ENCODE data around the gene MRGPRD.

The MRGPRD gene, protein sequence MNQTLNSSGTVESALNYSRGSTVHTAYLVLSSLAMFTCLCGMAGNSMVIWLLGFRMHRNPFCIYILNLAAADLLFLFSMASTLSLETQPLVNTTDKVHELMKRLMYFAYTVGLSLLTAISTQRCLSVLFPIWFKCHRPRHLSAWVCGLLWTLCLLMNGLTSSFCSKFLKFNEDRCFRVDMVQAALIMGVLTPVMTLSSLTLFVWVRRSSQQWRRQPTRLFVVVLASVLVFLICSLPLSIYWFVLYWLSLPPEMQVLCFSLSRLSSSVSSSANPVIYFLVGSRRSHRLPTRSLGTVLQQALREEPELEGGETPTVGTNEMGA

GRCh38 chr11:68980776-68981065 is at the start of gene MRGPRD:
Gene MRGPRD (minus strand): TSS chr11:68980986. CDS start chr11:68980986, 0 bp downstream.
- no peak for DNase-seq

GRCh38 chr11:69030301-69030700 is 49.5 kb upstream of the MRGPRD start:
- no peak for DNase-seq

DNA sequence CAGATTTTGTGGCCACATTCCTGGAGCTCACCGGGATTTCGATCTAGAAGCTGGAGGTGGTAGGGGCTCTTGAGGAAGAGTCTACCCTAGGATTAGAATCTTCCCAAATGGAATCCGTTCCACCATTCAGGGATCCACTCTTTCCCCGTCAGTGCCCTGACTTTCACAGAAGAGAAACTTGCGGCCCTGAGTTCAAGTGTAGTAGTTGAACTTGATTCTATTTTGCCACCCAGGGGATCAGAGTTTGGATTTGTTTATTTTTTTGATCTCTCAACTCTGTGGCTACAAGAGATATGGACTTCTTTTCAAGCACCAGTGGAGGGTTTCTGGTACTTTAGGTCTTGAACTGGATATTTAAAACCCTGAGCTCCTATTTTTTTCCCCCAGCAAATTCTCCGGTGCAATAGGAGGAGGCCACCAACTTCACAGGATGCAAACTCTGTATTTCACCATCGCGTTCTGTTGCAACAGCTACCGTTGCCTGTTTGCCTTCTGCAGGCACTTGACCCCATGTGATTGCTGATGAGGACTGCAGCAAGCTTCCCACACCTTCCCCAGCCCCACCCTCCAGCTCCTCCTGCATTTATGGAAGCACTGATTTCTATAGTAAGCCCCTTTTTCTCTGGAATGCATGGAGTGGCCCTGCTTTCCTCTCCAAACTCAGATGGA is 47.1 kb upstream of the MRGPRD start:
- no peak for DNase-seq

DNA sequence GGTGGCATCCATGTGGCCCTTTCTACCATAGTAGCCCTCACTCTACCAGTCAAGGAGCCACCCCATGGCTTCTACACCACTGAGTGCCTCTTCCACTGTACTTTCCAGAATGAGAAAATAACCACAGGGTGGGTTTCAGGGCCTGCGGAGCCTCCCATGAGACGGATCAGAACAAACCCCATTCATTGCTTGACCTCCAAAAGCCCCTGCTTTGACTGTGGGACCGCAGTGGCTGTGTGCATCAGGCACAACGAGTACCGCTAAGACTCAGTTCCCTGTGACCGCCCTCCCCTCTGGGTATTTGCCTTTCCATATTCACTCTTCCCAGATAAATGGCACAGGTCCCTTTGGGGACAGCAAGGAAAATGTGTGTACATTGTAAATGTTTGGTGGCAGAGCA is 43.7 kb upstream of the MRGPRD start:
- no peak for DNase-seq

GRCh38 chr11:69022260-69022659 is 41.5 kb upstream of the MRGPRD start:
- DNase-seq: no peak

DNA sequence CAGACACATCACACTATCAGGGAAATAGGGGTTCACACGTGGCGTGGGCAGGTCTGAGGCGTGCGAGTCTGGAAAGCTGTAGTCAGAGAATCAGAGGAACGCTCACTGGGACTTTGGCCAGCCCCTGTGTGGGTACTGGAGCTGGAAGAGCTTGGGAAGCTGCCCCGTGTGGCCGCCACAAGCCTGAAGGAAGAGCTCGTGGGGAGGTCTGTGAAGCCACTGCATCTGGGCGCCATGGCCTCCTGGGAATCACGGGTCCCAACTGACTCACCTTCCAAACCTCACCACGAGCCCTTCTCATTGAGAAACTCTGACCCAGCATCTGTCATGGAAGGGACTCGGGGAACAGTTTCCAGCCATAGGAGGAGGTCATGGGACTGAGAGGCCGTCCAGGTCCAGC is 38.1 kb upstream of the MRGPRD start:
- no peak for DNase-seq

DNA sequence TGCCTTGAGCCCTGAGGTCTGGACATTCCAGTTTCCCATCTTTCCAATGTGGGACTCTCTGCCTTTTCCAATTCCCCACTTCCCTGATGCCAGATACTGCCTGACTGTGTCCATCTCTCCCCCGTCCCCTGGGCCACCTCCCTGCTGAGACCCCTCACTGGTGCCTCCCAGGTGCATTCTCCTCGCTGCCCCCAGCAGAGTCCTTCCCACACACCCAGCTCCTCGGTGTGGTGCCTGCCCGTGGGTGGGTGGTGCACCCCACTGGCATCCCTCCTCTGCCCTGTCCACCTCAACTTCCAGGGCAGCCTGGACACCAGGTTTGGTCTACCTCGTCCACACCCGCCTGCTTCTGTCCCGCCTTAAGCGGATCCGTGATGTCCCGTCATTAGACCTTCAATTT is 37.2 kb upstream of the MRGPRD start:
- DNase-seq: no peak

- no peak for DNase-seq
These were observed 34.2 kb upstream of the MRGPRD start for GRCh38 chr11:69014898-69015549.

GRCh38 chr11:69014084-69014851 is 33.5 kb upstream of the MRGPRD start:
- no peak for DNase-seq

- no peak for DNase-seq
These were observed 32.5 kb upstream of the MRGPRD start, which contains the start of gene MRGPRF for GRCh38 chr11:69013009-69013951. Gene MRGPRF (minus strand): TSS chr11:69013246. CDS start chr11:69009901, 3,345 bp downstream.

DNA sequence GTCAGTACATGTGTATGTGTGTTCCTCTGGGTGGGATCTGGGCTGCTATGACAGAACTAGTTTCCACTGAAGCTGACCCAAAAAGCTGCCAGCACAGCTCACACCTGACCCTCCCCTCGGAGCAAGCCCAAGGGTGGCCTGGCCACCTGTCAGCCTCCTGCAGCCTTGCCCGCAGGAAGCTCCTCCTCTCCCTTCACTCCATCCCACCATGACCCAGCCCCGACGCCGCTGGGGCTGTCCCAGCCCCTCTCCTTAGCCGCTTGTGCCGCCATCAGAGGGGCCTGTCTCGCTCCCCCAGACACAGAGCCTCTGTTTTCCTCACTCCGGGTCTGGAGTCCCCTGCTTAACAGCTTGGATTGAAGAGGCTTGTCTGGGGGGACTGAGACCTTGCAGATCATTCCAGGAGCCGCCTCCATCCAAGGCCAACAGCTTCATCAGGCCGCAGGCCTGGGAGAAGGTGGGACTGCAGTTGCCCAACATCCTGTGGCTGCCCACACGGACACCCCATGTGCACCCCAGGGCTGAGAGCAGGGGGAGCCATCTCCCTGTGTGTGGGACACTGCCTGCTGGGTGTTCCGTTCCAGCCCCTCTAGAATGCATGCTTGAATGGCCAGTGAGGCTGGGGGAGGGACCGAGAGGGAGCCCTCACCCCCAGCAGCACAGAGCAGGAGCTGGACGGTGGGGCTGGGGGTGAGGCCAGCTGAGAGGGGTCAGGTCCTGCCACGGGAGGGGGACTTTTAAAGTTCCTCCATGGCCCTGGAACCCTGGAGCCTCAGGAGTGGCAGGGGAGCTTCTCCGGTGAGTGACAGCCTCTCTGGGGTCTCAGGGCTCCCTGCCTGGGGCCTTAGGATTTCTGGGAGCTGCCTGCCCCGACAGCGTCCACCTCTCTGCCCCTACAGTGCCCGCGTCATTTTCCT is 31.6 kb upstream of the MRGPRD start:
- no peak for DNase-seq

GRCh38 chr11:69011624-69012091 is 30.9 kb upstream of the MRGPRD start:
- no peak for DNase-seq

DNA sequence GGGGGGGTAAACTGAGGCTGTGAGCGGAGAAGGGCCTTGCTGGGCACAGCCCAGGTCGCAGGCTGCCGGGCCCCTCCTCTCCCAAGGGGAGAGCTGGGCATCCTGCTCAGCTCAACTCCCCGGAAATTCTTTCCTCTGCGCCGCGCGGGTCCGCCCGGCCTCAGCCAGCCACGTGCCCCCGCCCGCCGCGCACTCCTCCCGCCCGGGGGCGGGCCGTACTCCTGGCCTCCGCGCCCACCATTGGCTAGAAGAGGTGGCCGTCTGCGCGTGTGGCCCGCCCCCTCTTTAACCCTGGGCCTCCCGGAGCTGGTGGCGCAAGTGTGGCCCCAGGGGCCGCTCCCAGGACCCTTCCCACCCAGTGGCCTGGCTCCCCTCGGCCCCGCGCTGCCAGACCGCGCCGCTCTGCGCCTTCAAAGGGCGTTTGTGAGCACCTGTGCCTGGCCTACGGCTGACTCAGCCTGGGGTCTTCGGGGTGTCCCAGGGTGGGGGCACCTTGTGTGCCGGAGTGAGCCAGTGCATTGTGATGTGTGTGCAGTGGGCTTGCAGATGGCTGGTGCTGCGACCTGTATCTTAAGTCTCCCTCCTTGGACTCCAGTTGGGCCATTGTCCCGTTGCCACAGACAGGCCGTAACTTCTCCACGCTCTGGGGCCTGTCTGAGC is 30.3 kb upstream of the MRGPRD start:
- no peak for DNase-seq

DNA sequence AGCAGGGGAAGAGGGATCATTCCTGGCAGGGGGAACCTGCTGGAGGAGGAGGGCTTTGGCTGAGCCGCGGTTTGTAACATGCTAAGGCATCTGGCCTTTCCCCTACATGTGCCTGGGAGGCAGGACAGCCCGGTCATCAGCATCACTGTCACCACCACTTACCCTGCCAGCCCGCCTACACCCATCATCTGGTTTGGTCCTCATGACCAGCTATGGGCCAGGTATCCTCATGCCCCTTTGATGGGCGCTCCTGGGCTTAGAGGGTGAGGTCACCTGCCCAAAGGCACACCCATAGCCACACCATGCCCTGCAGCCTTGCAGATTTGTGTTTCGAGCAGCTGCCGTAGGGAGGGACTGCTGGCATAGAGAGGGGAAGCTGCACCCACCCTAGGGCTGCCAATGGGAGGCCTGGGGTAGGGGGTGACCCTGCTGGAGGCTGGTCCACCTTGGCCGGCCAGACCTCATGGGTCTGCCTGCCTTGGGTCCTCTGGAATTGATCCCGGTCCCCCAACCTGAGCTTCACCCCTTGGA is 29.6 kb upstream of the MRGPRD start:
- DNase-seq: no peak

- DNase-seq: no peak
These were observed 28.8 kb upstream of the MRGPRD start for GRCh38 chr11:69009441-69010211.

GRCh38 chr11:69008737-69009440 is 28.1 kb upstream of the MRGPRD start:
- DNase-seq: no peak

DNA sequence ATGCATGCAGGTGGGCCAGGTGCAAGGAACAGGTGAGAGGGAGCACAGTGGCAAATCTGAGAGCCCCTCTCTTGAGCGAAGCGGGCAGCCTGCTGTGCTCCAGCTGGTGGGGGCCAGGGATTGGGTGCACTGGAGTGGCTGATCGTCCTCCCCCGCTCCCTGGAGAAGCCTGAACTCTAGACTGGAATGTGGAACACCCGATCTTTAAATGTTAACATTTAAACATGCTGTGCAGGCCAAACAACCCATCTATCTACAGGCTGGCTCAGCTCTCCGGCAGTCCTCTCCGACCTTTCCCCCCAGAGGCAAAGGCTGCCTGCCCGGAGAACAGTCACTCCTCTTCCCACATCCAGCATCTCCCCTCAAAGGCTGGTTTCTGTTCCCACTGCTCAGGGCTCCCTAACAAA is 27.2 kb upstream of the MRGPRD start:
- DNase-seq: no peak

DNA sequence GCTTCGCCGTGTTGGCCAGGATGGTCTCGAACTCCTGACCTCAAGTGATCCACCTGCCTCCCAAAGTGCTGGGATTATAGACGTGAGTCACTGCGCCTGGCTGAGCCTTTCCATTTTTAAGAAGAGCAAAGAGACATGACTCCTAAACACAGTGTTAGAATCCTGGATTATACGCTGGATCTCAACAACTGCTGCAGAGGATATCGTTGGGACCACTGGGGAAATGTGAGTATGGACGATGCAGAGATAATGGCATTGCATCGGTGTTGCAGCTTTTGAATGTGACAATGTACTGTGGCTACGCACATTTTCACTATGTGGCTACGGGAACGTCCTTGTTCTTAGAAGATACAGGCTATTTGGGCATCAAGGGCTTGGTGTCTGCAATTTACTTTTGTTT is 26.0 kb upstream of the MRGPRD start:
- no peak for DNase-seq
